Endothelial cell of umbilical vein (primary cell): ENCODE measurements around the gene H2BW1.

ENCODE experiments used
- CTCF ChIP-seq, 2 donors: IDR thresholded peaks; 1 replicate in 1 of 2; 2 replicates in 1 of 2; pipeline ENCODE4 v1.5.1; 2011; ENCODE audit warnings: low read length in 2 of 2, mild to moderate bottlenecking in 2 of 2, moderate library complexity in 2 of 2, control low read depth in 1 of 2, inconsistent platforms in 1 of 2, low read depth in 1 of 2; ENCODE audit not compliant: insufficient read depth in 1 of 2; ENCODE audit errors: extremely low read depth in 1 of 2
- EZH2 ChIP-seq: IDR thresholded peaks from 2 replicates; pipeline ENCODE4 v1.6.1; 2012; ENCODE audit warnings: borderline replicate concordance, low read depth, mild to moderate bottlenecking, moderate library complexity, low read length, inconsistent platforms; ENCODE audit not compliant: severe bottlenecking
- POLR2AphosphoS5 ChIP-seq: IDR thresholded peaks from 2 replicates; pipeline ENCODE4 v1.6.1; 2012; ENCODE audit warnings: low read depth, mild to moderate bottlenecking, control low read depth, low read length, moderate library complexity; ENCODE audit not compliant: insufficient read depth

GRCh38 chrX:104039689-104040505 is 26.4 kb upstream of the H2BW1 start, which contains the start of gene H2BW2:
- TF ChIP-seq CTCF (IDR thresholded peaks at IDR 0.05; ENCODE audit: extremely low read depth in 1 of 2, insufficient read depth in 1 of 2, low read depth in 1 of 2, low read length in 2 of 2): no peak
- no peak for TF ChIP-seq POLR2AphosphoS5
- no peak for TF ChIP-seq EZH2
